Chondrocyte (in vitro differentiated cells): ENCODE results near the gene DDX4. TPM values are rescaled to one million over a fixed set of nuclear protein-coding genes. Genes with fewer than 3 reads are reported as not detected.
"Not testable (repeated sequence)": the region's sequence is repeated elsewhere in the genome, so short reads cannot be mapped to it uniquely, and the experiment has no call there.

ENCODE experiments used
- DNase-seq: peaks from one replicate; pipeline ENCODE4 v3.0.0; 2021; ENCODE audit warnings: mixed read lengths, low spot score
- H3K27ac Mint-ChIP-seq: one replicate; pipeline ENCODE4 v1.8.0; 2021; ENCODE audit warnings: mild to moderate bottlenecking, moderate library complexity, mixed read lengths; ENCODE audit not compliant: unreplicated experiment
- H3K27me3 Mint-ChIP-seq: 2 replicates; pipeline ENCODE4 v1.8.0; 2021; ENCODE audit warnings: low read depth, mixed read lengths
- H3K36me3 Mint-ChIP-seq: 2 replicates; pipeline ENCODE4 v1.8.0; 2021; ENCODE audit warnings: low read depth, mixed read lengths
- H3K4me1 Mint-ChIP-seq: 2 replicates; pipeline ENCODE4 v1.8.0; 2021; ENCODE audit warnings: low read depth, mild to moderate bottlenecking, mixed read lengths
- H3K4me3 Mint-ChIP-seq: one replicate; pipeline ENCODE4 v1.8.0; 2021; ENCODE audit warnings: mild to moderate bottlenecking, moderate library complexity, mixed read lengths; ENCODE audit not compliant: unreplicated experiment
- H3K9me3 Mint-ChIP-seq: 2 replicates; pipeline ENCODE4 v1.8.0; 2021; ENCODE audit warnings: low read depth, mixed read lengths
- long read RNA-seq: library from polyadenylated mRNA; stranded (forward); transcript quantifications from one replicate; pipeline ENCODE4 v2.0.0, GENCODE V29; 2021
- total RNA-seq: library from RNA; stranded (reverse); gene quantifications from 3 replicates; pipeline ENCODE4 v1.2.1, GENCODE V29; 2021
- TF ChIP-seq, protein P1 (sequence below): fragments of 200-600 bp; sonication (generic); IDR thresholded peaks from 2 replicates; pipeline ENCODE4 v1.5.0; 2021; ENCODE audit warnings: antibody characterized with exemption, mild to moderate bottlenecking, moderate library complexity

The DDX4 gene
- not detected in 3 replicates for total RNA-seq
- long read RNA-seq = 0 reads

DNA sequence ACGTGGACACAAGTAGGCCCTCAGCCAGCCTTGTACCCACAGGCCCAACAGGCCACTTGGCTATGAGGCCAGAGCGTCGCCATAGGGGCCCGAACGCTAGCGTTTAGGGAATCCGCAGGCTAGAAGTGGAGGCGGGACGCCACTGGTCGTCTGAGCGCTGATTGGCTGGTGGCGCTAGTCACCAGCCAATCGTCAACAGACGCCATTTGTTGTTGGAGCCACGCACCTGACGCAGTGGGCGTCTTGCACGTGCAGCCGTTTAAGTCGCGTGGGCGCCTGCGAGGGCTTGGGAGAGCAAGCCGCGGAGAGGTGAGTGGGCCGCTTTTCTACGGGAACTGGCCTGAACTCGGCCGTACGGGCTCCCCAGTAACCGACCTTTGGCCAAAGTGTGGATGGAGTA lies at the start of gene DDX4:
Gene DDX4 (plus strand): TSS at position 269 of the 400 bp plus-strand sequence. CDS start 903 bp downstream, outside the sequence.
- TF ChIP-seq, protein P1, sequence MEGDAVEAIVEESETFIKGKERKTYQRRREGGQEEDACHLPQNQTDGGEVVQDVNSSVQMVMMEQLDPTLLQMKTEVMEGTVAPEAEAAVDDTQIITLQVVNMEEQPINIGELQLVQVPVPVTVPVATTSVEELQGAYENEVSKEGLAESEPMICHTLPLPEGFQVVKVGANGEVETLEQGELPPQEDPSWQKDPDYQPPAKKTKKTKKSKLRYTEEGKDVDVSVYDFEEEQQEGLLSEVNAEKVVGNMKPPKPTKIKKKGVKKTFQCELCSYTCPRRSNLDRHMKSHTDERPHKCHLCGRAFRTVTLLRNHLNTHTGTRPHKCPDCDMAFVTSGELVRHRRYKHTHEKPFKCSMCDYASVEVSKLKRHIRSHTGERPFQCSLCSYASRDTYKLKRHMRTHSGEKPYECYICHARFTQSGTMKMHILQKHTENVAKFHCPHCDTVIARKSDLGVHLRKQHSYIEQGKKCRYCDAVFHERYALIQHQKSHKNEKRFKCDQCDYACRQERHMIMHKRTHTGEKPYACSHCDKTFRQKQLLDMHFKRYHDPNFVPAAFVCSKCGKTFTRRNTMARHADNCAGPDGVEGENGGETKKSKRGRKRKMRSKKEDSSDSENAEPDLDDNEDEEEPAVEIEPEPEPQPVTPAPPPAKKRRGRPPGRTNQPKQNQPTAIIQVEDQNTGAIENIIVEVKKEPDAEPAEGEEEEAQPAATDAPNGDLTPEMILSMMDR = no peak

DNA sequence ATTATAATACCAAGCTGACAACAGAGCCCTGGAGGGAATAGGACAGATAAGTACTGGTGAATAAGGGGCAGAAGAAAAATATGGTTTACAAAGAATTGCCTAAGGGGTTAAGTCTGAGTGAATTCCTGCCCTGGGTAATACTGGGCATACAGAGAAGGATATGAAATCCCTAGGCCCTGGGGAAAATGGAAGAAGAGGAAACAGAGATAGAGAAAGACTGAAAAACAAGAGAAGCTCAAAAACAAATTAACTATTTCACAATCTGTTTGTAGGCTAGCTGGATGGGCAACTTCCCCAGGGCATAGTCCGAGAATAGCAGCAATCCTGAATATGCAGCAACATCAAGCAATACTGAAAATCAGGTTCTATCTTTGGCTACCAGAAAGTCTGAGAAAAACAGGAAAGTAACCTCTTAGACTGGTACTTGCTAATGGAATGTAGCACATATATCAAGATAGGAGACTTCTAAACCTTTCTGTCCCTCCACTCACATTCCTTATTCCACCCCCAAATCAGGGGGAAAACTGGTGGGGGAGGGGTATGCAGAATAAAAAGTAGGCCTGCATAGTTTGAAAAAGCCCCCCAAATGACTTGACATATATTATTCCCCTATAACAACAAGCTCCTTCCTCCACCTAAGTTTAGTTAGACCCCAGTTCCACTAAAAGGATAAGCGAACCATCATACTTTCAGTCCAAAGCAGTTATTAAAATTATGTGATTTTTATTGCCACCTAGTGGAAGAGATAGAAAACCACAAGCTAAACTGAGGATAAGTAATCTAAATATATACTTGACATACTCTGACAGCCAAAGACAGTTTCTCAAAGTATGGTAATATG lies 46.4 kb upstream of the DDX4 start:
- H3K9me3 Mint-ChIP-seq = no peaks in the 10 kb centered on the region
- peak overlapping the region; percentile 79 for H3K27ac Mint-ChIP-seq
- peaks cover 18% of the 10 kb centered on the region for H3K4me1 Mint-ChIP-seq
- no peak for DNase-seq
- peaks cover 2% of the 10 kb centered on the region for H3K36me3 Mint-ChIP-seq
- peak overlapping the region; percentile 33 for H3K4me3 Mint-ChIP-seq
- H3K27me3 Mint-ChIP-seq = no peaks in the 10 kb centered on the region
- TF ChIP-seq, protein P1 = peak; percentile 91

More for the DNA sequence above, at the start of gene DDX4:
- H3K27ac Mint-ChIP-seq = no peak within 1 kb of the TSS
- no peak for DNase-seq
- H3K9me3 Mint-ChIP-seq = no peaks in the 10 kb centered on the region
- no peak within 1 kb of the TSS for H3K4me3 Mint-ChIP-seq
- H3K36me3 Mint-ChIP-seq = no peaks in the 10 kb centered on the region
- H3K4me1 Mint-ChIP-seq = no peaks in the 10 kb centered on the region
- H3K27me3 Mint-ChIP-seq = peaks cover 4% of the 10 kb centered on the region

DNA sequence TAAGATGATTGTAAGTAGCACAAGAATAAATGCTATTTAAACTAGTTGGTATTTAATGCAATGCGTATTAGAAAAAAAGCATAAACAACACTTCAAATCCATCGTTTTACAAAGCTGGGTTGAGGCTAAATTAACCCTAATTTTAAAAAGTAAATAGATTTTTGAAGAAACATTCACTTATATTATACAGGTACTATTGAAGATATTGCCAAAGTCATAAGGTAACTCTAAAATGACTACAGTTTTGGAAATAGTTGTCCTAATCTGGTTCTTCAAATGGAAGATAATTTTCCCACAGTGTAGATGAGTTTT lies 45.8 kb upstream of the DDX4 start:
- Mint-ChIP-seq H3K36me3 (no peaks in the 10 kb centered on the region), H3K27me3 (no peaks in the 10 kb centered on the region), H3K4me3 (no peak overlapping the region), H3K9me3 (no peaks in the 10 kb centered on the region), H3K4me1 (peaks cover 18% of the 10 kb centered on the region), H3K27ac (no peak overlapping the region)
- TF ChIP-seq, protein P1 = peak; percentile 56
- DNase-seq = no peak

DNA sequence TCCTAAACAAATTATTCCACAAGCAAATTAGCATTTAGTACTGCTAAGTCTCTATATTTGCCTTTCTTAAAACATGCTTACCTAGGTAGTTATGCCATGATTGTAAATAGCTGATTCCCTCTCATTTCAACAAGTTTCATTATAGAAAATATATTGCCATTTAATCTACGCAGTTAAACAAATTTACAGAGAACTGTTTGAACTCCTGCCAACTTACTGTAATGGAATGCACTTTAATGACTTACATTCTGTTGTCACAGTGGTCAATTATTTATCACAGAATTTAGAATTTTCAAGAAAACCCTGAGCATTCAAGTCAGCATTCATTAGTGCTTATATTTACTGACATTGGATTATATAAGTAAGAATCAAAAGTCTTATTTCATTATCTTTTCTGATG lies 45.4 kb upstream of the DDX4 start:
- H3K27me3 Mint-ChIP-seq = no peaks in the 10 kb centered on the region
- no peaks in the 10 kb centered on the region for H3K36me3 Mint-ChIP-seq
- no peaks in the 10 kb centered on the region for H3K9me3 Mint-ChIP-seq
- H3K27ac Mint-ChIP-seq = no peak overlapping the region
- H3K4me1 Mint-ChIP-seq = peaks cover 18% of the 10 kb centered on the region
- DNase-seq = no peak
- no peak overlapping the region for H3K4me3 Mint-ChIP-seq
- TF ChIP-seq, protein P1 = no peak

DNA sequence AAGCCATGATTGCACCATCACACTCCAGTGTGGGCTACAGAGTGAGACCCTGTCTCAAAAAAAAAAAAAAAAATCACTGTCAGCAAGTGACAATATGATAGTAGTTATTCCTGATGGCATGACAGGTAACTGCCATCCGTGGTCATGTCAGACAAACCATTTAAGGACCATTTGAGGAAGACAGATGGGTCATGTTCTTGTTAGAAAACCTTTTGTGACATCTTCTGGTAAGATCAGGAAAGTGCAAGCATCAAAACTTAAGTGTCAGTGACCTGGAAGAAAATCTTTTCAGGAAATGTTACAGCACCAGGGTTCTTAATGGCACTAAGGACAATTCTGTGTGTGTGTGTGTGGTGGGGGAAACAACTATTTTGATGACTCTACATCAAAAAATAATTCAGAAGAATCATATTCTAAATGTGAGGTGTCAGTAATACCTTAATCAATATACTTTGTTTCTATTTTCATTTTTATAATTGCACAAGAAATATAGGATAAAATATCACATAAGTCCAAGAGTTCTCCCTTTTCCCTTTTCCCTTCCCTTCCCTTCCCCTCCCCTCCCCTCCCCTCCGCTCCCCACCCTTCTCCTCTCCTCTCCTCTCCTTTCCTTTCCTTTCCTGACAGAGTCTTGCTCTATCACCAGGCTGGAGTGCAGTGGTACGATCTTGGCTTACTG lies 43.6 kb upstream of the DDX4 start:
- H3K27ac Mint-ChIP-seq = no peak overlapping the region
- TF ChIP-seq, protein P1 = peak; percentile 80
- DNase-seq = no peak
- H3K36me3 Mint-ChIP-seq = no peaks in the 10 kb centered on the region
- H3K27me3 Mint-ChIP-seq = no peaks in the 10 kb centered on the region
- no peak overlapping the region for H3K4me3 Mint-ChIP-seq
- no peaks in the 10 kb centered on the region for H3K9me3 Mint-ChIP-seq
- peaks cover 22% of the 10 kb centered on the region for H3K4me1 Mint-ChIP-seq

DNA sequence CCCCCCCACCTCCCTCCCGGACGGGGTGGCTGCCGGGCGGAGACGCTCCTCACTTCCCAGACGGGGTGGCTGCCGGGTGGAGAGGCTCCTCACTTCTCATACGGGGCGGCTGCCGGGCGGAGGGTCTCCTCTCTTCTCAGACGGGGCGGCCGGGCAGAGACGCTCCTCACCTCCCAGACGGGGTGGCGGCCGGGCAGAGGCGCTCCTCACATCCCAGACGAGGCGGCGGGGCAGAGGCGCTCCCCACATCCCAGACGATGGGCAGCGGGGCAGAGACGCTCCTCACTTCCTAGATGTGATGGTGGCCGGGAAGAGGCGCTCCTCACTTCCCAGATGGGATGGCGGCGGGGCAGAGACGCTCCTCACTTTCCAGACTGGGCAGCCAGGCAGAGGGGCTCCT lies 41.2 kb upstream of the DDX4 start:
- peaks cover 22% of the 10 kb centered on the region for H3K4me1 Mint-ChIP-seq
- DNase-seq, H3K4me3 Mint-ChIP-seq, H3K9me3 Mint-ChIP-seq, H3K27me3 Mint-ChIP-seq, H3K27ac Mint-ChIP-seq, H3K36me3 Mint-ChIP-seq: not testable (repeated sequence)
